Endothelial cell of umbilical vein (primary cell): ENCODE data around the gene LAD1.

Source experiments
- EZH2 ChIP-seq: IDR thresholded peaks from 2 replicates; pipeline ENCODE4 v1.6.1; 2012; ENCODE audit warnings: borderline replicate concordance, low read depth, mild to moderate bottlenecking, moderate library complexity, low read length, inconsistent platforms; ENCODE audit not compliant: severe bottlenecking
- FOS ChIP-seq: IDR thresholded peaks from 2 replicates; pipeline ENCODE4 v1.6.1; 2011; ENCODE audit warnings: mild to moderate bottlenecking, low read length, moderate library complexity, borderline replicate concordance; ENCODE audit not compliant: insufficient read depth
- JUN ChIP-seq: IDR thresholded peaks from 2 replicates; pipeline ENCODE4 v1.6.1; 2011; ENCODE audit warnings: borderline replicate concordance, low read depth; ENCODE audit not compliant: insufficient read length, insufficient read depth
- MAX ChIP-seq: IDR thresholded peaks from 2 replicates; pipeline ENCODE4 v1.6.1; 2011; ENCODE audit not compliant: insufficient read depth, insufficient read length
- POLR2A ChIP-seq: IDR thresholded peaks from 2 replicates; pipeline ENCODE4 v1.6.1; 2012; ENCODE audit warnings: low read depth, mild to moderate bottlenecking, control low read depth, low read length
- POLR2AphosphoS5 ChIP-seq: IDR thresholded peaks from 2 replicates; pipeline ENCODE4 v1.6.1; 2012; ENCODE audit warnings: low read depth, mild to moderate bottlenecking, control low read depth, low read length, moderate library complexity; ENCODE audit not compliant: insufficient read depth
- TF ChIP-seq, protein P1 (sequence below), 2 donors: IDR thresholded peaks; 1 replicate in 1 of 2; 2 replicates in 1 of 2; pipeline ENCODE4 v1.5.1; 2011; ENCODE audit warnings: low read length in 2 of 2, mild to moderate bottlenecking in 2 of 2, moderate library complexity in 2 of 2, control low read depth in 1 of 2, inconsistent platforms in 1 of 2, low read depth in 1 of 2; ENCODE audit not compliant: insufficient read depth in 1 of 2; ENCODE audit errors: extremely low read depth in 1 of 2

- TF ChIP-seq POLR2A (no peak), POLR2AphosphoS5 (no peak), EZH2 (no peak), JUN (no peak), MAX (no peak), FOS (no peak)
- TF ChIP-seq, protein P1, sequence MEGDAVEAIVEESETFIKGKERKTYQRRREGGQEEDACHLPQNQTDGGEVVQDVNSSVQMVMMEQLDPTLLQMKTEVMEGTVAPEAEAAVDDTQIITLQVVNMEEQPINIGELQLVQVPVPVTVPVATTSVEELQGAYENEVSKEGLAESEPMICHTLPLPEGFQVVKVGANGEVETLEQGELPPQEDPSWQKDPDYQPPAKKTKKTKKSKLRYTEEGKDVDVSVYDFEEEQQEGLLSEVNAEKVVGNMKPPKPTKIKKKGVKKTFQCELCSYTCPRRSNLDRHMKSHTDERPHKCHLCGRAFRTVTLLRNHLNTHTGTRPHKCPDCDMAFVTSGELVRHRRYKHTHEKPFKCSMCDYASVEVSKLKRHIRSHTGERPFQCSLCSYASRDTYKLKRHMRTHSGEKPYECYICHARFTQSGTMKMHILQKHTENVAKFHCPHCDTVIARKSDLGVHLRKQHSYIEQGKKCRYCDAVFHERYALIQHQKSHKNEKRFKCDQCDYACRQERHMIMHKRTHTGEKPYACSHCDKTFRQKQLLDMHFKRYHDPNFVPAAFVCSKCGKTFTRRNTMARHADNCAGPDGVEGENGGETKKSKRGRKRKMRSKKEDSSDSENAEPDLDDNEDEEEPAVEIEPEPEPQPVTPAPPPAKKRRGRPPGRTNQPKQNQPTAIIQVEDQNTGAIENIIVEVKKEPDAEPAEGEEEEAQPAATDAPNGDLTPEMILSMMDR (IDR thresholded peaks at IDR 0.05; ENCODE audit: extremely low read depth in 1 of 2, insufficient read depth in 1 of 2, low read depth in 1 of 2, low read length in 2 of 2) = no peak
Measured at GRCh38 chr1:201427963-201428362, 28.8 kb upstream of the LAD1 start.
